Measurements from ENCODE around the gene MNS1. TPM values are rescaled to one million over a fixed set of nuclear protein-coding genes. Genes with fewer than 3 reads are reported as not detected.
"Not testable (repeated sequence)": the region's sequence is repeated elsewhere in the genome, so short reads cannot be mapped to it uniquely, and the experiment has no call there.

MNS1 gene
- total RNA-seq, 1 donor from 2014 or later: not detected

GRCh38 chr15:56432304-56432703, 32.6 kb downstream of the MNS1 start:
- H3K27me3 Mint-ChIP-seq (ENCODE audit: unreplicated experiment): no peaks in the 10 kb centered on the region
- no peak for TF ChIP-seq CTCF (IDR thresholded peaks at IDR 0.05; ENCODE audit: partially characterized antibody, unreplicated experiment)
- H3K27ac Mint-ChIP-seq (ENCODE audit: unreplicated experiment): no peak overlapping the region
- no peak overlapping the region for H3K4me3 Mint-ChIP-seq (ENCODE audit: unreplicated experiment)
- H3K9me3 Mint-ChIP-seq (ENCODE audit: unreplicated experiment): peaks cover 1% of the 10 kb centered on the region
- no peaks in the 10 kb centered on the region for H3K36me3 Mint-ChIP-seq (ENCODE audit: unreplicated experiment)
- no peak for DNase-seq
- no peaks in the 10 kb centered on the region for H3K4me1 Mint-ChIP-seq (ENCODE audit: low read depth, unreplicated experiment)

GRCh38 chr15:56428821-56429458, 36.0 kb downstream of the MNS1 start:
- no peaks in the 10 kb centered on the region for H3K4me1 Mint-ChIP-seq (ENCODE audit: low read depth, unreplicated experiment)
- H3K9me3 Mint-ChIP-seq (ENCODE audit: unreplicated experiment): peaks cover 2% of the 10 kb centered on the region
- no peak overlapping the region for H3K27ac Mint-ChIP-seq (ENCODE audit: unreplicated experiment)
- DNase-seq: no peak
- no peaks in the 10 kb centered on the region for H3K27me3 Mint-ChIP-seq (ENCODE audit: unreplicated experiment)
- H3K4me3 Mint-ChIP-seq (ENCODE audit: unreplicated experiment): no peak overlapping the region
- TF ChIP-seq CTCF (IDR thresholded peaks at IDR 0.05; ENCODE audit: partially characterized antibody, unreplicated experiment): peak; percentile 55
- H3K36me3 Mint-ChIP-seq (ENCODE audit: unreplicated experiment): peaks cover 5% of the 10 kb centered on the region

GRCh38 chr15:56425976-56426375, 39.0 kb downstream of the MNS1 start:
- no peak for TF ChIP-seq CTCF (IDR thresholded peaks at IDR 0.05; ENCODE audit: partially characterized antibody, unreplicated experiment)
- Mint-ChIP-seq H3K9me3 (ENCODE audit: unreplicated experiment) (peaks cover 2% of the 10 kb centered on the region), H3K4me3 (ENCODE audit: unreplicated experiment) (no peak overlapping the region), H3K27me3 (ENCODE audit: unreplicated experiment) (no peaks in the 10 kb centered on the region), H3K27ac (ENCODE audit: unreplicated experiment) (no peak overlapping the region), H3K4me1 (ENCODE audit: low read depth, unreplicated experiment) (no peaks in the 10 kb centered on the region), H3K36me3 (ENCODE audit: unreplicated experiment) (peaks cover 5% of the 10 kb centered on the region)
- DNase-seq: no peak

GRCh38 chr15:56425276-56425675, 39.7 kb downstream of the MNS1 start:
- no peaks in the 10 kb centered on the region for H3K27me3 Mint-ChIP-seq (ENCODE audit: unreplicated experiment)
- no peak for TF ChIP-seq CTCF (IDR thresholded peaks at IDR 0.05; ENCODE audit: partially characterized antibody, unreplicated experiment)
- no peaks in the 10 kb centered on the region for H3K4me1 Mint-ChIP-seq (ENCODE audit: low read depth, unreplicated experiment)
- H3K9me3 Mint-ChIP-seq (ENCODE audit: unreplicated experiment): peaks cover 2% of the 10 kb centered on the region
- H3K36me3 Mint-ChIP-seq (ENCODE audit: unreplicated experiment): peaks cover 5% of the 10 kb centered on the region
- H3K4me3 Mint-ChIP-seq (ENCODE audit: unreplicated experiment): no peak overlapping the region
- no peak for DNase-seq
- no peak overlapping the region for H3K27ac Mint-ChIP-seq (ENCODE audit: unreplicated experiment)

GRCh38 chr15:56413114-56413733, 51.7 kb downstream of the MNS1 start:
- not testable (repeated sequence) for H3K36me3 Mint-ChIP-seq (ENCODE audit: unreplicated experiment); H3K4me1 Mint-ChIP-seq (ENCODE audit: low read depth, unreplicated experiment); H3K27me3 Mint-ChIP-seq (ENCODE audit: unreplicated experiment); H3K27ac Mint-ChIP-seq (ENCODE audit: unreplicated experiment); H3K9me3 Mint-ChIP-seq (ENCODE audit: unreplicated experiment); H3K4me3 Mint-ChIP-seq (ENCODE audit: unreplicated experiment); DNase-seq
